DND-41 (cell line): Measurements from ENCODE around the gene FBXW7.

Source experiments
- ATAC-seq: fragments of 200-7000 bp; cut with Tn5 transposase; 3 replicates; pipeline ENCODE4 v1.9.1; 2021; ENCODE audit warnings: low read depth; ENCODE audit not compliant: insufficient read depth
- DNase-seq: peaks from one replicate; pipeline ENCODE4 v3.0.0-alpha.2; 2020
- H2AFZ ChIP-seq: 2 replicates; pipeline ENCODE4 v1.6.0; 2012; ENCODE audit warnings: low read depth, low read length
- H3K27ac ChIP-seq: 2 replicates; pipeline ENCODE4 v1.5.1; 2012; ENCODE audit warnings: low read length, inconsistent platforms
- H3K27me3 ChIP-seq: fragments of 200-600 bp; sonication (generic); 2 replicates; pipeline ENCODE4 v1.6.0; 2012; ENCODE audit warnings: low read length, mild to moderate bottlenecking, inconsistent platforms; ENCODE audit not compliant: insufficient read depth, poor library complexity
- H3K36me3 ChIP-seq: 2 replicates; pipeline ENCODE4 v1.5.1; 2012; ENCODE audit warnings: low read length, inconsistent platforms; ENCODE audit not compliant: insufficient read depth
- H3K4me1 ChIP-seq: 2 replicates; pipeline ENCODE4 v1.5.1; 2012; ENCODE audit warnings: mild to moderate bottlenecking, low read length; ENCODE audit not compliant: insufficient read depth
- H3K4me2 ChIP-seq: 2 replicates; pipeline ENCODE4 v1.6.0; 2012; ENCODE audit warnings: mild to moderate bottlenecking, moderate library complexity, low read length, inconsistent platforms; ENCODE audit not compliant: insufficient read depth
- H3K4me3 ChIP-seq, 2 experiments: fragments of 200-600 bp in 1 of 2; shearing (Covaris generic) in 1 of 2; 2 replicates each; pipeline ENCODE4 v1.5.1; 2012 to 2016; ENCODE audit warnings: inconsistent platforms in 2 of 2, low read length in 2 of 2, mild to moderate bottlenecking in 2 of 2, low read depth in 1 of 2, moderate library complexity in 1 of 2
- H3K79me2 ChIP-seq: 2 replicates; pipeline ENCODE4 v1.6.0; 2012; ENCODE audit warnings: low read length, inconsistent platforms; ENCODE audit not compliant: insufficient read depth
- H3K9ac ChIP-seq: 2 replicates; pipeline ENCODE4 v1.6.0; 2012; ENCODE audit warnings: low read depth, mild to moderate bottlenecking, inconsistent platforms, low read length, moderate library complexity
- H3K9me3 ChIP-seq: 2 replicates; pipeline ENCODE4 v1.5.1; 2012; ENCODE audit warnings: low read length, moderate library complexity, mild to moderate bottlenecking, inconsistent platforms; ENCODE audit not compliant: insufficient read depth, severe bottlenecking
- H4K20me1 ChIP-seq: 2 replicates; pipeline ENCODE4 v1.6.0; 2012; ENCODE audit warnings: low read length; ENCODE audit not compliant: insufficient read depth
- EZH2 ChIP-seq: IDR thresholded peaks from 3 replicates; pipeline ENCODE4 v1.6.1; 2012; ENCODE audit warnings: borderline replicate concordance, low read depth, mild to moderate bottlenecking, moderate library complexity, low read length, inconsistent platforms; ENCODE audit not compliant: severe bottlenecking
- TF ChIP-seq, protein P1 (sequence below): IDR thresholded peaks from 2 replicates; pipeline ENCODE4 v1.5.1; 2012; ENCODE audit warnings: borderline replicate concordance, low read length, moderate library complexity, mild to moderate bottlenecking; ENCODE audit not compliant: poor library complexity, severe bottlenecking; ENCODE audit errors: extremely low read depth

The FBXW7 gene

DNA sequence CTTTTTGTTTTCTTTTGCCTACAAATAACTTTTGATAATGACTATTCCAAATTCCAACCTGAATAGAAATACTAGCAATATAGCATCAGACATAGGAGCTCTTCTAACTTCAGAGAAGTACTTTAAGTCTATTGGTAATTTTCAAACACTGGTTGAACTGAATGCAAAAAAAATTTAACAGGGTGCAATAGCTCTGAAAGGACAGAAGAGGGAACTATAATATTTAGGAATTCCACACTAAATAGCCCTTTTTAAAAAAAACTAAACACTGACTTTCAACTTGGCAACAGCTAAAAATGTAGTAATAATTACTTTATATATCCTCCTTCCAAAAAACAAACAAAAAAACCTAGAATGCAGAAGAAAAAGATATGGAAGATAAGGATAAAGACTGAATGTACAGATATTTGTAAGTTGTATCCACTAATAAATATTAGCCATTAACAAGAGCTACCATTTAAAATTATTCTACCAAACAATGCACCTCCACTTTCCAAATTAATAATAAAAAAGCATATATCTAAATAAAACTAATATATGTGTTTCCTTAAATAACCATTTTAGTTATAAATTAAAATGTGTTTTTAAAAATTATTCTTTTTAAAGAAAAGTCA is 81.4 kb downstream of the FBXW7 start:
- ATAC-seq (peak; percentile 44; the same call in 1 of the 3 replicates), DNase-seq (no peak)
- H3K36me3 ChIP-seq = no peaks in the 10 kb centered on the region
- no peak for TF ChIP-seq EZH2
- TF ChIP-seq, protein P1, sequence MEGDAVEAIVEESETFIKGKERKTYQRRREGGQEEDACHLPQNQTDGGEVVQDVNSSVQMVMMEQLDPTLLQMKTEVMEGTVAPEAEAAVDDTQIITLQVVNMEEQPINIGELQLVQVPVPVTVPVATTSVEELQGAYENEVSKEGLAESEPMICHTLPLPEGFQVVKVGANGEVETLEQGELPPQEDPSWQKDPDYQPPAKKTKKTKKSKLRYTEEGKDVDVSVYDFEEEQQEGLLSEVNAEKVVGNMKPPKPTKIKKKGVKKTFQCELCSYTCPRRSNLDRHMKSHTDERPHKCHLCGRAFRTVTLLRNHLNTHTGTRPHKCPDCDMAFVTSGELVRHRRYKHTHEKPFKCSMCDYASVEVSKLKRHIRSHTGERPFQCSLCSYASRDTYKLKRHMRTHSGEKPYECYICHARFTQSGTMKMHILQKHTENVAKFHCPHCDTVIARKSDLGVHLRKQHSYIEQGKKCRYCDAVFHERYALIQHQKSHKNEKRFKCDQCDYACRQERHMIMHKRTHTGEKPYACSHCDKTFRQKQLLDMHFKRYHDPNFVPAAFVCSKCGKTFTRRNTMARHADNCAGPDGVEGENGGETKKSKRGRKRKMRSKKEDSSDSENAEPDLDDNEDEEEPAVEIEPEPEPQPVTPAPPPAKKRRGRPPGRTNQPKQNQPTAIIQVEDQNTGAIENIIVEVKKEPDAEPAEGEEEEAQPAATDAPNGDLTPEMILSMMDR = peak; percentile 68
- no peak overlapping the region for H3K27ac ChIP-seq
- H3K27me3 ChIP-seq = no peaks in the 10 kb centered on the region
- H2AFZ ChIP-seq = no peak overlapping the region
- H3K4me2 ChIP-seq = no peak overlapping the region
- no peaks in the 10 kb centered on the region for H3K9me3 ChIP-seq
- H4K20me1 ChIP-seq = peaks cover 14% of the 10 kb centered on the region; the same call in 1 of the 2 replicates
- H3K4me3 ChIP-seq = no peak overlapping the region
- H3K79me2 ChIP-seq = peaks cover 41% of the 10 kb centered on the region
- peaks cover 13% of the 10 kb centered on the region for H3K4me1 ChIP-seq
- H3K9ac ChIP-seq = no peak overlapping the region

GRCh38 chr4:152451496-152451895 is 84.4 kb downstream of the FBXW7 start:
- Histone ChIP-seq H3K27me3 (no peaks in the 10 kb centered on the region), H3K9me3 (no peaks in the 10 kb centered on the region), H3K4me2 (no peak overlapping the region), H4K20me1 (peaks cover 11% of the 10 kb centered on the region; the same call in 1 of the 2 replicates), H3K36me3 (no peaks in the 10 kb centered on the region), H3K9ac (no peak overlapping the region), H3K4me1 (no peaks in the 10 kb centered on the region), H3K27ac (no peak overlapping the region), H2AFZ (no peak overlapping the region), H3K4me3 (no peak overlapping the region), H3K79me2 (peaks cover 27% of the 10 kb centered on the region)
- DNase-seq = no peak
- ATAC-seq = no peak
- no peak for TF ChIP-seq EZH2
- TF ChIP-seq, protein P1 = no peak

GRCh38 chr4:152448854-152449253 is 87.0 kb downstream of the FBXW7 start:
- no peaks in the 10 kb centered on the region for H3K4me1 ChIP-seq
- no peak overlapping the region for H3K4me3 ChIP-seq
- no peak overlapping the region for H3K27ac ChIP-seq
- TF ChIP-seq EZH2 = no peak
- TF ChIP-seq, protein P1 = no peak
- no peak overlapping the region for H3K9ac ChIP-seq
- H3K79me2 ChIP-seq = peaks cover 17% of the 10 kb centered on the region; the same call in 1 of the 2 replicates
- no peaks in the 10 kb centered on the region for H3K27me3 ChIP-seq
- no peak for DNase-seq
- no peak overlapping the region for H3K4me2 ChIP-seq
- H3K36me3 ChIP-seq = no peaks in the 10 kb centered on the region
- H2AFZ ChIP-seq = no peak overlapping the region
- H3K9me3 ChIP-seq = no peaks in the 10 kb centered on the region
- peaks cover 5% of the 10 kb centered on the region; the same call in 1 of the 2 replicates for H4K20me1 ChIP-seq
- no peak for ATAC-seq
